ENCODE data around the gene CLSTN3. TPM values are rescaled to one million over a fixed set of nuclear protein-coding genes. Genes with fewer than 3 reads are reported as not detected.

Gene CLSTN3
- total RNA-seq, 1 donor from 2014 or later, result 19.9 TPM

GRCh38 chr12:7093892-7094291, 36.3 kb upstream of the CLSTN3 start:
- TF ChIP-seq CTCF (IDR thresholded peaks at IDR 0.05), result no peak
- no peak overlapping the region for H3K4me3 Mint-ChIP-seq (ENCODE audit: unreplicated experiment)
- no peaks in the 10 kb centered on the region for H3K9me3 Mint-ChIP-seq (ENCODE audit: low read depth)
- peaks cover 5% of the 10 kb centered on the region for H3K36me3 Mint-ChIP-seq (ENCODE audit: low read depth)
- peaks cover 3% of the 10 kb centered on the region for H3K27me3 Mint-ChIP-seq (ENCODE audit: low read depth)
- H3K27ac Mint-ChIP-seq (ENCODE audit: unreplicated experiment), result no peak overlapping the region
- DNase-seq (ENCODE audit: low spot score), result no peak
- peaks cover 13% of the 10 kb centered on the region for H3K4me1 Mint-ChIP-seq (ENCODE audit: low read depth)

GRCh38 chr12:7096006-7096932, 33.9 kb upstream of the CLSTN3 start:
- H3K4me1 Mint-ChIP-seq (ENCODE audit: low read depth), result peaks cover 10% of the 10 kb centered on the region
- peaks cover 1% of the 10 kb centered on the region for H3K27me3 Mint-ChIP-seq (ENCODE audit: low read depth)
- peaks cover 6% of the 10 kb centered on the region for H3K36me3 Mint-ChIP-seq (ENCODE audit: low read depth)
- TF ChIP-seq CTCF (IDR thresholded peaks at IDR 0.05), result no peak
- no peak overlapping the region for H3K4me3 Mint-ChIP-seq (ENCODE audit: unreplicated experiment)
- peak; percentile 65 for DNase-seq (ENCODE audit: low spot score)
- no peak overlapping the region for H3K27ac Mint-ChIP-seq (ENCODE audit: unreplicated experiment)
- no peaks in the 10 kb centered on the region for H3K9me3 Mint-ChIP-seq (ENCODE audit: low read depth)

- DNase-seq (ENCODE audit: low spot score), result no peak
- Mint-ChIP-seq H3K4me1 (ENCODE audit: low read depth) (peaks cover 9% of the 10 kb centered on the region), H3K27ac (ENCODE audit: unreplicated experiment) (no peak overlapping the region), H3K36me3 (ENCODE audit: low read depth) (peaks cover 6% of the 10 kb centered on the region), H3K9me3 (ENCODE audit: low read depth) (no peaks in the 10 kb centered on the region), H3K4me3 (ENCODE audit: unreplicated experiment) (no peak overlapping the region), H3K27me3 (ENCODE audit: low read depth) (peaks cover 1% of the 10 kb centered on the region)
- no peak for TF ChIP-seq CTCF (IDR thresholded peaks at IDR 0.05)
Measured at GRCh38 chr12:7096979-7097378, 33.2 kb upstream of the CLSTN3 start.

- TF ChIP-seq CTCF (IDR thresholded peaks at IDR 0.05), result no peak
- no peak overlapping the region for H3K27ac Mint-ChIP-seq (ENCODE audit: unreplicated experiment)
- peaks cover 1% of the 10 kb centered on the region for H3K27me3 Mint-ChIP-seq (ENCODE audit: low read depth)
Measured at GRCh38 chr12:7099290-7099996, 30.7 kb upstream of the CLSTN3 start.

GRCh38 chr12:7100239-7100638, 29.9 kb upstream of the CLSTN3 start:
- Mint-ChIP-seq H3K36me3 (ENCODE audit: low read depth) (peaks cover 8% of the 10 kb centered on the region), H3K9me3 (ENCODE audit: low read depth) (no peaks in the 10 kb centered on the region), H3K4me1 (ENCODE audit: low read depth) (peaks cover 7% of the 10 kb centered on the region), H3K4me3 (ENCODE audit: unreplicated experiment) (no peak overlapping the region), H3K27ac (ENCODE audit: unreplicated experiment) (no peak overlapping the region), H3K27me3 (ENCODE audit: low read depth) (peaks cover 1% of the 10 kb centered on the region)
- no peak for TF ChIP-seq CTCF (IDR thresholded peaks at IDR 0.05)
- no peak for DNase-seq (ENCODE audit: low spot score)

More at GRCh38 chr12:7099290-7099996, 30.7 kb upstream of the CLSTN3 start:
- Mint-ChIP-seq H3K36me3 (ENCODE audit: low read depth) (peaks cover 8% of the 10 kb centered on the region), H3K9me3 (ENCODE audit: low read depth) (no peaks in the 10 kb centered on the region), H3K4me1 (ENCODE audit: low read depth) (peaks cover 7% of the 10 kb centered on the region), H3K4me3 (ENCODE audit: unreplicated experiment) (no peak overlapping the region)
- no peak for DNase-seq (ENCODE audit: low spot score)
